GOT3 (cell line): ENCODE measurements around the gene SSPN.

Source experiments
- DNase-seq: peaks from one replicate; lab custom pipeline; 2025; ENCODE audit warnings: mixed read lengths; lab: John Stamatoyannopoulos, UW

SSPN gene, protein sequence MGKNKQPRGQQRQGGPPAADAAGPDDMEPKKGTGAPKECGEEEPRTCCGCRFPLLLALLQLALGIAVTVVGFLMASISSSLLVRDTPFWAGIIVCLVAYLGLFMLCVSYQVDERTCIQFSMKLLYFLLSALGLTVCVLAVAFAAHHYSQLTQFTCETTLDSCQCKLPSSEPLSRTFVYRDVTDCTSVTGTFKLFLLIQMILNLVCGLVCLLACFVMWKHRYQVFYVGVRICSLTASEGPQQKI

DNA sequence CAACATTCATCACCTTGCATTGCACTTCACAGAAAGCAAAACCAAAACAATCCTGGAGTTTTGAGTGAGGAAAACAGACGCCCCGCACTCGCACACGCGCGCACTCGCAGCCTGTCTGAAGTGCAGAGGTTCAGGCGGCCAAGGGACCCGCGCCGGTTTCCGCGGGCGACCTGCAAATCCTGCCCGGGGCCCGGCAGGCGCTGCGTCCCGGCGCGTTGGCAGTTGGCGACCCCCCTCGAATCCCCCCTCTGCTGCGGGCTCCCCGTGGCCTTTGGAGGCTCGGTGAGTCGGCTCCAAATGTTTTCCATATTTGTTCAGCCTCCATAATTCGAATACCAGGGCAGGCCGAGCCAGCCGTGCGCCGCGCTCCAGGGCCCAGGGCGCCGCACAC is at the start of gene SSPN:
Gene SSPN (plus strand): TSS at position 324 of the 391 bp plus-strand sequence. CDS start 100 bp downstream, outside the sequence.
- no peak for DNase-seq

DNA sequence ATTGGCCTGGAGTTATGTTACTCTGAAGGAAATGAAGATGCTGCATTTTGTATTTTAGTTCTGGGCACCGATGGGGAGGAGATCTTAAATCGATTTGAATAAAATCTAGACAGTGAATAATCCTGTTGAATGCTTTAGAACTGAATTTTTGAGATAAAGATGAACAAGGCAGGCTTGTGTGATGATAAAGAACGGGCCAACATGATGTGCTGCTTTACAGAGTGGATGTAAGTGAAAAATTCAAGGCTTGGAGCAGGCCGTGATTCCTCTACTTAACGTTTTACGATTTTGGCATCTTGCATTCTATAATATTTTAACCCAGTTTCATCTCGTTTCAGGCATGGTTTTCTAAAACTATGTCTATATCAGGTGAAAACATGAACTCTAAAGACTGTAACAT is 47.1 kb upstream of the SSPN start:
- no peak for DNase-seq

DNA sequence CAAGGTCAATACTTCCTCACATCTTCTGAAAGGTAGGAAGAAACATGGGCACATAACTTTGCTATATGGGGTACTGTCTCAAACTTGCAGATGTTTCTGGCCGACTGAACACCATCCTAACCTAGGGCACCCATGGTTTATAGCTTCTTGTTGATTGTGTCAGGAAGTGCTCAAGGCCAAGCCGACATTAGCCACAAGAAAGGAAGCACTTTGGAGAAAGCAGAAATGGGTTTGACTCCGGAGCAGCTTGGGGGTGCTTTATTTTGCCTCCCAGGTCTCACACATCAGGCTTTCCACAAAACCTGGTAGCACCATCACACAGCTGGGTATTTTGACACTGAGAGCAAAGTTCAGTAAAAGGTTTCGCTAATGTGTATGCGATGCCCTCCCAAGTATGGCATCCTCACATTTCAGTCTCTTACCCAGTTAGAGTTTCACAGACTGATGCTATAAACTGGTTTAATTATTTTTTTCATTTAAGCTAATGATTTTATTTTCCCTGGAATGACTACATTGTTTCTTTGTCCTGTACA is 45.3 kb upstream of the SSPN start:
- no peak for DNase-seq

DNA sequence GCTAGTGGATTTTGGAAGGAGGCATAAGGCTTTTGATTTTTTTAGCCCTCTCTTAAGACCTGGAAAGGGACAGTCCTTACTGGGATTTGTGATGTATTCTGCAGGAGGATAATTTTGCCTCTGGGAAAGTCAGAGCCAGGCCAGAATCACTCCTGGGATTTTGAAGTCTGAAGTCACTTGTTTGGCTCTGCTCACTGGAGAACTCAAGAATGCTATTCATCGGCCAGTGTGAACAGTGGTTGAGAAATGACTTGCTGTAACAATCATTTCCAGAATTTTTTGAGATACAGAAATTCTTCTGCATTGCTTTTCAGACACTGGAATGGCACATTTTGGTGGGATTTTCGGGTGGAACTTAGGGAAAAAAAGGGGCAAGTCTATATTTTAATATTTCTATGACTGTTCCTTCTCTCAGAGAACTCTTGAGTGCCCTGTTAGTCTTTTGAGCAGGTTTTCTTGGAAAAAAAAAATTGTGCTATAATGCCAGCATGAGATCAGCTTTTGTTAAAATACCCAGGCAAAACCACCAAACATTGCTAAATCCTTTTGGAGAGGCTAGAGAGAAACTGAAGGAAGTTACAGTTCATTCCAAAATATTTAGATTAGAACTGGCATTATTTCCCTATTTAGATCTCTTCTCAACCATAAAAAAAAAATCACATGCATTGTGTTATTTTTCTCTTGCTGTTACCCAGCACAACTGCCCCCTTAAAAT is 44.5 kb upstream of the SSPN start:
- DNase-seq = no peak

DNA sequence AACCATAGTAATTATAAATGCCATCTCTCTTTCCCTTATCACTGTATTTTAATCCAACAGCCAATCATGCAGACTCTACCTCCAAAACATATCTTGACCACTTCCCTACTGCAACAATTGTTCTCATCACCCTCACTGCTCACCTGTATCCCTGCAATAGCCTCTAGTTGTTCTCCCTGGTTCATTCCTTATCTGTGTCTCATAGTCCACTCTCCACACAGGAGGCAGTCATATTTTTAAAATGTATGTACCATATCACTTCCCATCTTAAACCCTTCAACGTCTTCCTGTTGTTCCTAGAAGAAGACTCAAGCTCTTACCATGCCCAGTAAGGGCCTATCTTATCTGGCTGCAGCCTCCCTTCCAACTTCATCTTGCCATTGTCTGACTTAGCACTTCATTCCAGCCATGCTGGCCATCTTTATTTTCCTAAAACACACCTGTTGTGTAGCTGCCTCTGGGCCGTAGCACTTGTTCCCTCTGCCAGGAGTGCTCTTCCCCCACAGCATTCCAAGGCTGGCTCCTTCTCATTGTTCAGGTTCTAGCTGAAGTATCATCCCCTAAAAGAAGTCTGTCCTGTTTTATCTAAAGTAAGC is 42.8 kb upstream of the SSPN start:
- DNase-seq = no peak

DNA sequence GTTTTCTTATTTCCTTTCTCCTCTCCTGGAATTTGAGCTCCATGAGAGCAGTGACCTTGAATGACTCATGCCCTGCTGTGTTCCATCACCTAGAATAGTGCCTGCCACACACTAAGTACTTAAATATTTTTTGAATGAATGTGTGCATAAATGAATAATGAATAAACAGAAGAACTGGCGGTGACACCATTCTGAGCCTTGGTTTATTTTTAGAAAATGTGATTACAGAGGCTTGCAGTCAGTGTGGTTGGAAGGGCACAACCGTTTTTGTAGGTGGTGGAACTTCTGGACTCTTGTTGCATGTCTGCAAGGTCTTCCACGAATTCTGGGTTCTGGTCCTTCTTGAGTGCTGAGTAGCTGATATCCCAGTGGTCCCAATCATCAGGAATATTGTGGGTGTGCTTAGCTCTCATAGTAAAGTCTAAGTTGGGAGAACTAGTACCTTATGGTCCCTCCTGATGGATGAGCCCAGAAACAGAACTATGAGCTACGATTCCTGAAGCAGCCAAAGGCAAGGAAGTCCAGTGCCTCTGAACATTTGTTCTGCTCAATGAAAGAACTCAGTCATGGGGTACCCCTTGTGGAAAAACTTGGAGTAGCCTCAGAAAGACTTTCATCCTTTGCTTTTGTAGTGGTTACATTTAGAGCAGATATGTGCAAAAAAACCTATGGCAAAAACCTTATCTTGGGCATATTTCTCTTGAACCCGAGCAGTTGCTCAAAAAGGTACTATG is 41.8 kb upstream of the SSPN start:
- DNase-seq = no peak

DNA sequence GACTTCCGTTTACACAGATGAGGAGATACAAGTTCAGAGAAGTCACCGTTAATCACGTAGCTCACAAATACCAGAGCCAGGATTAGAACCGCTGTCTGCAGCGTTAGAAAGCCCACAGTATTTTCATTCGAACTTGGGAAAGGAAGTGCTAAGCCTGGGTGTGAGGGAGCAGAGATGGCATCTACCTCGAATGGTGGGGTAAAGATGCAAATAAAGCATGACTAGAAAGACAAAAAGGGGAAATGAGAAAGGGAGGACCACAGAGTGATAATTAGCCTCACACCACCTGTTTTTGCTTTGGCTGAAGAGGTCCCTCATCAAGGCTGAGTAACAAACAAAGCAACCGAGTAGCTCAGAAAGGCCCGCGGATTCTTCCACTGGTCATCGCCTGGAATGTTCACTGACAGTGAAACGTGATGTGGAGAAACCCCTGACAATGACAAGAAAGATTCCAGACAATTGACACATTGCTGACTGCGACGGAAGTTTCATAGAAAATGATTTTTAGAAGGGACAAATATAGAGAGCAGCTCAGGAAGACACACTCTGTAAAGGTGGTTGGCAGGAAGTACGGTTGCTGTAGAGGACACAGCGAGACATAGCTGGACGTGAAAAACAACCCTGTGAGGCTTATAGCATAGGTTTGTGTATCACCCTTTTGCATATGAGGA is 39.0 kb upstream of the SSPN start:
- DNase-seq = no peak

DNA sequence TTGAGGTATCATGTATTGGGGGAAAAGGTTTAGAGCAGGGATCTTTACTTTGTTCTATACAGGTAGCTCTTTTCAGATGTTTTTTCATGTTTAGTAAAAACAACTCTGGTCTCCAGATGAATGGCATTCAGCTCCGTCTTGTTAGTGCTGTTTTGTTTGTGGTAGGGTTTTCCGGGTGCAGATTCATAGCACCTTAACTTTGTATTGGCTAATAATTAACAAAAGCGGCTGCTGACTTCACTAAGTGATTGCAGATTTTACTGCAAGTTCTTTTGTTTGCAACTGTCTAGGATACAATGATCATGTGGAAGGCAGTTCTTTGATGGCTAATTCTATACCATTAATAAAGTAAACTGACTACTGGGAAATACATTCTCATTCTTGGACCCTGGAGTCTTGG is 38.4 kb upstream of the SSPN start:
- DNase-seq = no peak

DNA sequence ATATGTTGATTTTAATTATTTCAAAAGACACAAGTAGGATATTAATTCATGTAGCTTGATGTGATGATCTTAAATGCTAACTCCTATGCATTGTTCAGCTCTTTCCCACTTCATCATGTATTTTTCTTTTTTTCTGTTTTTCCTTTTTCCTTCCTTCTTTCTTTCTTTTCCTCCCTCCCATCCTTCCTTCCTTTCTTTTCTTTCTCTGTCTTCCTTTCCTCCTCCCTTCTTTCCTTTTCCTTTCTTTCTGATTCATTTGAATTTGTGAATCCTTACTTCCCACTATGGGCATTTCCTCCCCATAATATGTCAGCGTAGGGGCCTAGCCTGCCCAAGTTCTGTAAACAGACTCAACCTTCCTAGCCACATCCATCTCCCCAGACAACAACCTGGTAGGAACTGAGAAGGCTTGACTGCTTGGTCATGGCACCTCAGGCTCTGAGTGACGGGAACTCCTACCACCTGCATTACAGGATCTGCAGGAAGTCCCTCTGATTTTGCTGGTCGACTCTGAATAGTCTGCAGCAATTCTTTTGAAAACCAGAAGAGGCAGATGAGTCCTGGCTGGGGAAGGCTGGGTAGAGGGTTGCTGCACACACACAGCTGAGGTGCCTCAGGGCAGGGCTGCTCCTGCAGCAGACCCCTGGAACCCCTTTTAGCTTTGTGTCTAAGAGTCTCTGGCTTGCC is 37.2 kb upstream of the SSPN start:
- DNase-seq = no peak

DNA sequence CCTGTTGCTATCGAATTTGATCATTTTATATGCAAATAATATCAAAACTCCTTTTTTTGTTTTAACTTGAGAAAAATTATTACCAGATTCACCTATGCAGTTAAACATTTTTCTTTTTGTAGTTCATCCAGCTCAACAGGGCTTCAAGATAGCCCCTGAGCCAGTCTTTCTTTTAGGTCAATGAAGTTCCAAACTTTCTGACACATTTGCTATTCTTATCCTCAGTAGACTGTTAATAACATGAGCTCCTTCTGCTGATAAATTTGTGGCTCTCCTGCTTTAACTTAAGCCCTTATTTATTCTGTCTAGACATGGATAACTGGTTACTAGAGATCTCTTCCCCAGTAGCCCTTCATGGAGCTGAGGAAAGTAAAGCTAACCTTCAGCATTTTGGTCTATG is 33.2 kb upstream of the SSPN start:
- DNase-seq = no peak

DNA sequence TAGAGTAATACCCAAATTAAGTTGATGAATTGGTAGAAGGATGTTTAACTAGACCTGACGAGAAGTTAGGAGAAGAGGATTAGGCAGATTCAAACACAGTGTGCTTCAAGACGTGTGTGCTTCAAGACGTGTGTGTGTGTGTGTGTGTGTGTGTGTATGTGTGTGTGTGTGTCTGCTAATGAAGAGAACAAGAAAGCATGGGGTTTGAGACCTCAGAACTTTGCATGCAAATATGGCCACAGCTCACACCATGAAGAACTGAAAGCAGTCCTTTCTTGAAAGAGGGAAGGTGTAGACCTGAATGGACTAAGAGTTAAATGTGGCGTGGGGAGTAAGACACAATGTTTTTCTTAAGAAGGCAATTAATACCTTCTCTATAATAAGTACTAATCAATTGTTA is 32.5 kb upstream of the SSPN start:
- DNase-seq = no peak

DNA sequence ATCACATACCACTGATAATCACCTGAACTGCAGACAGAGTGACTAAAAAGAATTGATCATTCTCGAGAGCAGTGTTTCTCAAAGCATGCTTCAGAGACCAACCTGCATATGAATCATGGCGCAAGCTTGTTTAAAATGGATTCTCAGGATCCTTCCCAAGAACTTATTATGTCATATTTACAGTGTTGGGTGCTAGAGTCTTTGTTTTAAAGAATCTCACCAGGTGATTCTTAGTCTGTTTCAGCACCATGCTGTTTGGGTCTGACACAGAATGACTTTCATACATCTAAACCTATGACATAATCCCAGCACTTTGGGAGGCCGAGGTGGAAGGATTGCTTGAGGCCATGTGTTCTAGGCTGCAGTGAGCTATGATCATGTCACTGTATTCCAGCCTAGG is 31.3 kb upstream of the SSPN start:
- no peak for DNase-seq

DNA sequence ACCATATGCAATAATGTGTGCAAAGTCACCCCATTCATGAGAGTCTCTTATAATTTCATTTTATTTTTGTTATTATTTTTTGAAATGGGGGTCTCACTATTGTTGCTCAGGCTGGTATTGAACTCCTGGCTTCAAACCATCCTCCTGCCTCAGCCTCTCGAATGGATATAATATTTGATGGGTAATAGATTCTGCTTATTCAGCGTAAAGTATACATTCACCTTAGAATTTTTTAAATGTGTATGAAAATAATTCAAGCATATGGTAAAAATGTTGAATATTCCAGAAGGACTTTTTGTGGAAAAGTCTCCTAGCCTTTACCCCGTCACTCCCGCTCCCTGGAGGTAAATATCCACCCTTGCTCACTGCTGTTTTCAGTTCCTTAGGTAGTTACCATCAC is 23.4 kb upstream of the SSPN start:
- no peak for DNase-seq

DNA sequence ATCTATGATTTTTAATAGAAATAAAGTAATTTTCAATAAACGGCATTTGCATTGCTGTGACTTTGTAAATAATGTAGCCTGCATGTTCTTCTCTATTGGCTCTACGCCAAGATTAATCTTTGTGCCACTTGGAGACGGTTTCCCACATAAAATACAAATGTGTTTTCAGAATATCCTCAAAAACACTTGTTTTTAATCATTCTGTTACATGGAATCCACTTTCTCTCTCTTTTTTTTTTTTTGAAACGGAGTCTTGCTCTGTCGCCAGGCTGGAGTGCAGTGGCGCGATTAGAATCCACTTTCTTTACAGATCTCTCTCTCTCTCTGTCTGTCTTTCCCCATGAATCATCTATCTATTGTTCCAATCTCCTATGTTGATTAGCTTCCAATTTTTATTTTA is 22.8 kb upstream of the SSPN start:
- DNase-seq = no peak

DNA sequence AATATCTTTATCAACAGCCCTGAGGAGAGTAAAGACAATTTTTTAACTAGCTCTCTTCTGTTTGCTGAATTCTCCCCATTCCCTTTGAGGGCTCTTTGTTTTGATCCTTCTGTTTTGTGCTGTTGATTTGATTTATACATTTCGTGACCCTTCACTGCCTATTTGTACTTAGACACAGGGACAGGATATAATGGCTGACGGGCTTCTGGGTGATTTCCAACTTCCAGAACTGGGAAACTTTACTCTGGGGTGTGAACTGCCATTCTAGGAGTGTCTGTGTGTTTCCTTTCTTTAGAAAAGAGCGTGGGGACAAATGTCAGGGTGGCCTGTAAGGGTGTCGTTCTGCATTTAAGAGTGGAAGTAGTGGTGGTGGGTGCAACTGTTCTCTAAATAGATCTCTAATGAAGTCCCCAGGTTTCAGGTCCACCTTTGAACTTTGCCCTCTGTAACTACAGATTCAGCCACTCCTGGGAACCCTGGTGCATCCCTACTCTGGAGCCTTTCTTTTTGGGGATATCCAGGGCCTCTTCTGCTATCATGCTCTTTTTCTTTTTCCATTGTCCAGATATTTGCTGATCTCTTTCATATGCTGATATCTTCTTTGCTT is 22.3 kb upstream of the SSPN start:
- DNase-seq = no peak

DNA sequence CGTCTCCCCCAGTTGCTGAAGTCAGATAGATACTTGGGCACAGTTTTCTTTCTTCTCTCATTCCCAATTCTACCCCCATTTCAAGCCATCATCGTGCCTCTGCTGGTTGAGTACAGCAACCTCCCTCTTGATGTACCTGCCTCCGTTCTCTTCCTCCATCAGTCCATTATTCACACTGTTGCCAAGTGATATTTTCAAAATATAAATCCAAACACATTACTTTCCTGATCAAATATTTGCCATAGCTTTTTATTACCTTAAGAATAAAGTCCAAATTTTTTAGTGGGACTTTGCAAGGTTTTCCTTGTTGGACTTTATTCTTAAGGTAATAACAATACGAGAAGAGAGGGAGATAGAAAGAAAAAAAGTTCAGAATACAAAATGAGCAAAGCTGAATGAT is 18.6 kb upstream of the SSPN start:
- DNase-seq = no peak

DNA sequence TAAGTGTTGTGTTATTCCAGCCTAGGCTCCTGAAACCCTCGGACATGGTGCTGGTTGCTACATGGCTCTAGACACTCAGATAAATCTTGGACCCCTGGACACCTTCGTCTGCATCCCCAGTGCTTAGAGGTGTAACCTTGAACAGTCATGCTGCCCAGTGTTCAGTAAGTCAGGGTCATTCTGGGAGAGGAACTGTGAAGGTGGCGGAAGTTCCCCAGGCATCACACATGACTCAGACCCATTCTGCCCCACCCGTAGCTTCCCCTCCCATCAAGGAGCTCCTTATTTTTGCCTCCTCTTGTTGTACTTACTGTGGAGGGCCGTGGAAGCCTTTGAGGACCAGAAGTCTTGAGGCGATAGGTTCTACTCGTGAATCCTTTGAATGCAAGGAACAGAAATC is 18.1 kb upstream of the SSPN start:
- DNase-seq = no peak

DNA sequence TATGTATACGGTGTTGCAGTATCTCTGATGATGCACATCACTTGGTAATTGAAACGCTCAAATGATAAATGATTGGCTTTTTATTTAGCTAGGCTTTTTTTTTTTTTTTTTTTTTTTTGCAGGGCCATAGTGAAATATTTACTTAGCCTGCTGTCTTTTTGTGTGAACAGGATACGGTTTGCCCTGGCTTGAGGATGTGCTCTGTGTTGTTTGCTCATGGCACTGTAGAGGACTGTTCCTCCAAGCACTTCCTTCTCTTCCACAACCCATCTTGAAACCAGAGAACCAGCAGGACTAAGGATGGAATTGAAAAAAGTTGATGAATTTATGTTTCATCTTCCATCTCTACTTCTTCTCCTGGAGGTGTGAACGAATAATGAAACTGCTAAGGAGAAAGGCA is 15.5 kb upstream of the SSPN start:
- no peak for DNase-seq

DNA sequence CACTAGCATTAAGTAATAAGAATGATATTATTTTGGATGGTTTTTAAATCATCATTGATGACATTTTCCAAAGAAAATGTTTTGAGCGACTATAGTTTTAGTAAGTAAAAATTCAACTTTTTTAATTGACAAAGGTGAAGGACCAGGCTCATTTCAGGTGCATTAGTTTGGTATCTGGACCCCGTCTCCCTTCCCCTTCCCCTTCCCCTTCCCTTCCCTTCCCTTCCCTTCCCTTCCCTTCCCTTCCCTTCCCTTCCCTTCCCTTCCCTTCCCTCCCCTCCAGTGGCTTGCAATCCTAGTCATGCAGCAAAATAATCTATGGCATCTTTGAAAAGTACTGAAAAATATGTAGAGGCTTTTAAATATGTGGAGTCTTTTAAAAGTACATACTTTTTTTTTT is 13.0 kb upstream of the SSPN start:
- DNase-seq = no peak

DNA sequence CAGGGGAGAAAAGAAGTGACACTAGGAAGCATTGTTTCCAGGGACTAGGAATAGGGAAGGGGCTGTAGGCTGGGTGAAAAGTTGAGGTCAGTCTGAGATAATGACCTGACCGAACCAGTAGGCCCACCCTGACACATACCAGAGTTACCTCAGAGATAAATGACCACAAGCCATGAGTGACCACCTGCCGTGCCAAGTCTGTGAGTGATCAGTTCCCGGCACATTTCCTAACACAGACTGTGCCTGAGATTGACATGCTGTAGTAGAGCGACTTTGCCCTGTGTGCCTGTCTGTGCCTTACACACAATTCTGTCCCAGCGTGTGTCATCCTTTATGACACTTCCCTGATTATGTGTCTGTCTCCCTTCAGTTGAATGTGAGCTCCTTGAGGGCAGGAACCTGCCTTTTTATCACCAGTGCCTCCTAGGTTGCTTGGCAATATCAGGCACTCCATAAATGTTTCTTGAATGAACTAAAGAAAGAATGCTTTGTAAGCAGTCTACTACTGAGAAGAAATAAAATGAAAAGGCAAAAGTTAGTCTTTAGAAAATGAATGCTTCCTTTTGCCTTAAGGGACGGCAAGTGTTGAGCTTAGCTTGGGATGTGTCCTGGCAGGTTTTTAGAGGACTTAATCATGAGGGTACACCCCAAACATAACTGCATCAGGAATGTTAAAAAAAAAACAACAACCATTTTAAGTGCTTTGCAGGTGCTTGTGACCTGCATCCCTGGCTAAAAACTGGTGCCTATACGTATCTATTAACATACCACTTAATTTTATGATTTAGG is 9.6 kb upstream of the SSPN start:
- no peak for DNase-seq
